ENCODE measurements around the gene FAM114A1. TPM values are rescaled to one million over a fixed set of nuclear protein-coding genes. Genes with fewer than 3 reads are reported as not detected.

The FAM114A1 gene
- total and polyA plus RNA-seq, 2 experiments from 2014 or later, result 13.0 to 14.5 TPM

DNA sequence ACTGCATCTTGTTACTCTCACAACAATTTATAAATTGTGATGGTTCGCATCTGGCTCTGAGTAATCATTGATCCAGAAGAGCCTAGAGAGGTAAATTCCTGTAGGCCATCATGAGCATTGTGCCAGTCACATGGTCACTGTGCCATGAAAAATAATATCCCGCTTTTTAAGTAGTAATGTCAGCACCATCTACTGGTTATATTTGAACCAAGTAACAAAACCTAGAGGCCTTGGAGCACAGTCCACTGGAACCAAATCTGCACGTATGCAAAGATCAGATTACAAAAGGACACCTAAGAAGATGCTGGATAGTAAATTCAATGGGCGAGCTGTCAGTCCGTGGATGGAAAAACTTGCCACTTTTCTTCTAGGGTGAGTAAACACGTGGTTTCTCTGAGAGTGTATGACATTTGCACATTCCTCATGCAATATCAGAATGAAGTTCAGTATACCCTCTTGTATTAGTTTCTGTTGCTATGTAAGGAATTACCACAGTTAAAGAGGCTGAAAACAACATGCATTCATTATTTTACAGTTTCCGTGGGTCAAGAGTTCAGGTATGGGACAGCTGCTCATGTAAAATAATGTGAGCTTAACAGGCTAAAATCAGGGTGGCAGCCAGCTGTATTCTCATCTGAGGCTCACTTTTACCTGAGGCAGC, 26.8 kb downstream of the FAM114A1 start (continued):
- TF ChIP-seq, protein P1, sequence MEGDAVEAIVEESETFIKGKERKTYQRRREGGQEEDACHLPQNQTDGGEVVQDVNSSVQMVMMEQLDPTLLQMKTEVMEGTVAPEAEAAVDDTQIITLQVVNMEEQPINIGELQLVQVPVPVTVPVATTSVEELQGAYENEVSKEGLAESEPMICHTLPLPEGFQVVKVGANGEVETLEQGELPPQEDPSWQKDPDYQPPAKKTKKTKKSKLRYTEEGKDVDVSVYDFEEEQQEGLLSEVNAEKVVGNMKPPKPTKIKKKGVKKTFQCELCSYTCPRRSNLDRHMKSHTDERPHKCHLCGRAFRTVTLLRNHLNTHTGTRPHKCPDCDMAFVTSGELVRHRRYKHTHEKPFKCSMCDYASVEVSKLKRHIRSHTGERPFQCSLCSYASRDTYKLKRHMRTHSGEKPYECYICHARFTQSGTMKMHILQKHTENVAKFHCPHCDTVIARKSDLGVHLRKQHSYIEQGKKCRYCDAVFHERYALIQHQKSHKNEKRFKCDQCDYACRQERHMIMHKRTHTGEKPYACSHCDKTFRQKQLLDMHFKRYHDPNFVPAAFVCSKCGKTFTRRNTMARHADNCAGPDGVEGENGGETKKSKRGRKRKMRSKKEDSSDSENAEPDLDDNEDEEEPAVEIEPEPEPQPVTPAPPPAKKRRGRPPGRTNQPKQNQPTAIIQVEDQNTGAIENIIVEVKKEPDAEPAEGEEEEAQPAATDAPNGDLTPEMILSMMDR (conservative IDR thresholded peaks at IDR 0.05; ENCODE audit: low read depth in 2 of 2), result no peak
- TF ChIP-seq STAT1 (IDR thresholded peaks at IDR 0.05; ENCODE audit: unreplicated experiment) (no peak), JUNB (IDR thresholded peaks at IDR 0.05; ENCODE audit: unreplicated experiment) (no peak), CREB1 (CRISPR knock-in tag; IDR thresholded peaks at IDR 0.05; ENCODE audit: low read depth) (no peak), NANOG (IDR thresholded peaks at IDR 0.05; ENCODE audit: borderline replicate concordance) (no peak), POLR2AphosphoS5 (IDR thresholded peaks at IDR 0.05; ENCODE audit: low read depth) (no peak), ETS1 (IDR thresholded peaks at IDR 0.05) (no peak)

GRCh38 chr4:38896940-38897339, 29.3 kb downstream of the FAM114A1 start:
- Histone ChIP-seq H3K4me2 (no peak overlapping the region), H3K27me3 (ENCODE audit: insufficient read depth) (no peaks in the 10 kb centered on the region), H3K79me2 (replicated peaks; ENCODE audit: insufficient read depth) (no peaks in the 10 kb centered on the region), H3K4me3 (no peak overlapping the region), H3K4me1 (ENCODE audit: insufficient read depth) (no peaks in the 10 kb centered on the region), H3K36me3 (ENCODE audit: insufficient read depth) (no peaks in the 10 kb centered on the region), H2AFZ (no peak overlapping the region), H3K9me2 (ENCODE audit: insufficient read depth) (no peaks in the 10 kb centered on the region), H3F3A (replicated peaks; ENCODE audit: low read depth) (no peaks in the 10 kb centered on the region), H3K27ac (ENCODE audit: low read depth) (no peak overlapping the region), H4K20me1 (replicated peaks; ENCODE audit: insufficient read depth) (no peaks in the 10 kb centered on the region)
- Mint-ChIP-seq H3K9me3 (no peaks in the 10 kb centered on the region; the same call in 2 of the 3 replicates), H3K27ac (no peak overlapping the region), H3K27me3 (ENCODE audit: insufficient read depth, low read depth, poor library complexity) (peaks cover 2% of the 10 kb centered on the region), H3K4me3 (no peak overlapping the region), H3K4me1 (no peaks in the 10 kb centered on the region), H3K36me3 (ENCODE audit: low read depth) (peaks cover 7% of the 10 kb centered on the region; the same call in 1 of the 3 replicates)
- ATAC-seq (no peak), DNase-seq (ENCODE audit: low spot score) (no peak)
- no peak for TF ChIP-seq ZNF114 (CRISPR knock-in tag; IDR thresholded peaks at IDR 0.05)
- TF ChIP-seq, protein P1 (conservative IDR thresholded peaks at IDR 0.05; ENCODE audit: low read depth in 2 of 2), result no peak
- TF ChIP-seq EZH2 (IDR thresholded peaks at IDR 0.05; ENCODE audit: low read depth, unreplicated experiment), result no peak
- TF ChIP-seq POLR2AphosphoS5 (IDR thresholded peaks at IDR 0.05; ENCODE audit: low read depth), result no peak
- no peak for TF ChIP-seq CREB1 (CRISPR knock-in tag; IDR thresholded peaks at IDR 0.05; ENCODE audit: low read depth)
- TF ChIP-seq STAT1 (IDR thresholded peaks at IDR 0.05; ENCODE audit: unreplicated experiment), result no peak
- no peak for TF ChIP-seq EZH2phosphoT487 (IDR thresholded peaks at IDR 0.05; ENCODE audit: unreplicated experiment)
- TF ChIP-seq ZNF462 (CRISPR knock-in tag; IDR thresholded peaks at IDR 0.05), result no peak

Data from GM23338 (cell line).